22Rv1 (cell line): ENCODE measurements around the gene SMAD5.

Experiments
- ZFX ChIP-seq: fragments of 450-650 bp; IDR thresholded peaks from 2 replicates; pipeline ENCODE4 v1.6.1; 2017; ENCODE audit warnings: antibody characterized with exemption, borderline replicate concordance
- TF ChIP-seq, protein P1 (sequence below): fragments of 450-650 bp; IDR thresholded peaks from 2 replicates; pipeline ENCODE4 v1.5.1; 2017; ENCODE audit warnings: mild to moderate bottlenecking

DNA sequence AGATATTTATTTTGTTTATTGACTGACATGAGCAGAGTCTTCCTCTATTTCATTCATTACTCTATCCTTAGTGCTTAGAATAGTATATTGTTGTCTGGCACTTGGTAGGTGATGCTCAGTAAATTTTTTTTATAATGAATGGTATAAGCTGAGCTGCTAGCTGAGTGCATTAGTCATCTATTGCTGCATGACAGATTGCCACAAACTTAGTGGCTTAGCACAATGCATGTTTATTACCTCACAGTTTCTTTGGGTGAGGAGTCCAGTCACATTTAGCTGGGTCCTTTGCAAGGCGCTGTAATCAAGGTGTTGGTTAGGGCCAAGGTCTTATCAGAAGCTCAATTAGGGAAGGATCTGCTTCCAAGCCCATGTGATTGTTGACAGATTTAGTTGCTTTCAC, 23.1 kb downstream of the SMAD5 start:
- TF ChIP-seq, protein P1, sequence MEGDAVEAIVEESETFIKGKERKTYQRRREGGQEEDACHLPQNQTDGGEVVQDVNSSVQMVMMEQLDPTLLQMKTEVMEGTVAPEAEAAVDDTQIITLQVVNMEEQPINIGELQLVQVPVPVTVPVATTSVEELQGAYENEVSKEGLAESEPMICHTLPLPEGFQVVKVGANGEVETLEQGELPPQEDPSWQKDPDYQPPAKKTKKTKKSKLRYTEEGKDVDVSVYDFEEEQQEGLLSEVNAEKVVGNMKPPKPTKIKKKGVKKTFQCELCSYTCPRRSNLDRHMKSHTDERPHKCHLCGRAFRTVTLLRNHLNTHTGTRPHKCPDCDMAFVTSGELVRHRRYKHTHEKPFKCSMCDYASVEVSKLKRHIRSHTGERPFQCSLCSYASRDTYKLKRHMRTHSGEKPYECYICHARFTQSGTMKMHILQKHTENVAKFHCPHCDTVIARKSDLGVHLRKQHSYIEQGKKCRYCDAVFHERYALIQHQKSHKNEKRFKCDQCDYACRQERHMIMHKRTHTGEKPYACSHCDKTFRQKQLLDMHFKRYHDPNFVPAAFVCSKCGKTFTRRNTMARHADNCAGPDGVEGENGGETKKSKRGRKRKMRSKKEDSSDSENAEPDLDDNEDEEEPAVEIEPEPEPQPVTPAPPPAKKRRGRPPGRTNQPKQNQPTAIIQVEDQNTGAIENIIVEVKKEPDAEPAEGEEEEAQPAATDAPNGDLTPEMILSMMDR: no peak
- TF ChIP-seq ZFX: no peak
